ENCODE measurements around the gene TMEM109. TPM values are rescaled to one million over a fixed set of nuclear protein-coding genes. Genes with fewer than 3 reads are reported as not detected.

TMEM109 gene
- total RNA-seq, 1 donor from 2014 or later: 97.0 TPM

GRCh38 chr11:60946601-60947264 lies 32.8 kb downstream of the TMEM109 start:
- Mint-ChIP-seq H3K9me3 (ENCODE audit: low read depth) (no peaks in the 10 kb centered on the region), H3K27me3 (ENCODE audit: low read depth) (peaks cover 10% of the 10 kb centered on the region), H3K27ac (ENCODE audit: unreplicated experiment) (no peak overlapping the region), H3K4me3 (ENCODE audit: unreplicated experiment) (no peak overlapping the region), H3K4me1 (ENCODE audit: low read depth) (peaks cover 5% of the 10 kb centered on the region), H3K36me3 (ENCODE audit: low read depth) (no peaks in the 10 kb centered on the region)
- DNase-seq (ENCODE audit: low spot score): no peak
- no peak for TF ChIP-seq CTCF (IDR thresholded peaks at IDR 0.05)

GRCh38 chr11:60947700-60948099 lies 33.7 kb downstream of the TMEM109 start:
- no peak for TF ChIP-seq CTCF (IDR thresholded peaks at IDR 0.05)
- no peaks in the 10 kb centered on the region for H3K36me3 Mint-ChIP-seq (ENCODE audit: low read depth)
- H3K27ac Mint-ChIP-seq (ENCODE audit: unreplicated experiment): no peak overlapping the region
- peaks cover 13% of the 10 kb centered on the region for H3K4me1 Mint-ChIP-seq (ENCODE audit: low read depth)
- H3K27me3 Mint-ChIP-seq (ENCODE audit: low read depth): peaks cover 13% of the 10 kb centered on the region
- DNase-seq (ENCODE audit: low spot score): no peak
- H3K9me3 Mint-ChIP-seq (ENCODE audit: low read depth): no peaks in the 10 kb centered on the region
- H3K4me3 Mint-ChIP-seq (ENCODE audit: unreplicated experiment): no peak overlapping the region

GRCh38 chr11:60948250-60948649 lies 34.3 kb downstream of the TMEM109 start:
- Mint-ChIP-seq H3K9me3 (ENCODE audit: low read depth) (no peaks in the 10 kb centered on the region), H3K27me3 (ENCODE audit: low read depth) (peaks cover 13% of the 10 kb centered on the region), H3K4me3 (ENCODE audit: unreplicated experiment) (no peak overlapping the region), H3K27ac (ENCODE audit: unreplicated experiment) (no peak overlapping the region), H3K36me3 (ENCODE audit: low read depth) (no peaks in the 10 kb centered on the region), H3K4me1 (ENCODE audit: low read depth) (peaks cover 10% of the 10 kb centered on the region)
- no peak for TF ChIP-seq CTCF (IDR thresholded peaks at IDR 0.05)
- no peak for DNase-seq (ENCODE audit: low spot score)

GRCh38 chr11:60950024-60950423 lies 36.1 kb downstream of the TMEM109 start:
- peaks cover 13% of the 10 kb centered on the region for H3K27me3 Mint-ChIP-seq (ENCODE audit: low read depth)
- H3K4me1 Mint-ChIP-seq (ENCODE audit: low read depth): peaks cover 10% of the 10 kb centered on the region
- no peak overlapping the region for H3K27ac Mint-ChIP-seq (ENCODE audit: unreplicated experiment)
- DNase-seq (ENCODE audit: low spot score): no peak
- no peaks in the 10 kb centered on the region for H3K9me3 Mint-ChIP-seq (ENCODE audit: low read depth)
- no peak for TF ChIP-seq CTCF (IDR thresholded peaks at IDR 0.05)
- H3K36me3 Mint-ChIP-seq (ENCODE audit: low read depth): no peaks in the 10 kb centered on the region
- H3K4me3 Mint-ChIP-seq (ENCODE audit: unreplicated experiment): no peak overlapping the region

GRCh38 chr11:60950933-60951605 lies 37.1 kb downstream of the TMEM109 start:
- TF ChIP-seq CTCF (IDR thresholded peaks at IDR 0.05): no peak
- Mint-ChIP-seq H3K9me3 (ENCODE audit: low read depth) (no peaks in the 10 kb centered on the region), H3K27me3 (ENCODE audit: low read depth) (peaks cover 13% of the 10 kb centered on the region), H3K4me1 (ENCODE audit: low read depth) (peaks cover 10% of the 10 kb centered on the region), H3K27ac (ENCODE audit: unreplicated experiment) (no peak overlapping the region), H3K36me3 (ENCODE audit: low read depth) (no peaks in the 10 kb centered on the region), H3K4me3 (ENCODE audit: unreplicated experiment) (no peak overlapping the region)
- DNase-seq (ENCODE audit: low spot score): no peak
